ENCODE measurements around the gene WSB2.

GRCh38 chr12:118061873-118062843, 1.2 kb upstream of the WSB2 start:
- TF ChIP-seq REST (IDR thresholded peaks at IDR 0.05; ENCODE audit: insufficient read depth in 1 of 2, low read depth in 2 of 2, low read length in 2 of 2) (no peak), FOXP2 (optimal IDR thresholded peaks at IDR 0.05; ENCODE audit: borderline replicate concordance, extremely low read depth, extremely low read length, insufficient read depth) (no peak), TAF1 (IDR thresholded peaks at IDR 0.05; ENCODE audit: borderline replicate concordance, insufficient read depth, low read length) (no peak), POLR2AphosphoS5 (IDR thresholded peaks at IDR 0.05; ENCODE audit: low read depth, low read length) (no peak), SIN3A (IDR thresholded peaks at IDR 0.05; ENCODE audit: borderline replicate concordance, insufficient read depth, low read length) (no peak)
